KOPT-K1 (cell line): Measurements from ENCODE around the gene CDH13.

Experiments used
- H3K27ac ChIP-seq: fragments of 200-600 bp; sonication (generic); 2 replicates; pipeline ENCODE4 v1.5.1; 2016; ENCODE audit warnings: antibody characterized with exemption, mild to moderate bottlenecking, low read depth, low read length; ENCODE audit not compliant: poor library complexity, severe bottlenecking
- H3K36me3 ChIP-seq: fragments of 200-600 bp; sonication (generic); 2 replicates; pipeline ENCODE4 v1.5.1; 2017; ENCODE audit warnings: antibody characterized with exemption, mild to moderate bottlenecking, low read length, moderate library complexity; ENCODE audit not compliant: insufficient read depth
- H3K9me3 ChIP-seq: fragments of 200-600 bp; sonication (generic); 2 replicates; pipeline ENCODE4 v1.5.1; 2017; ENCODE audit warnings: antibody characterized with exemption, low read length, mild to moderate bottlenecking; ENCODE audit not compliant: insufficient read depth, poor library complexity, severe bottlenecking

Gene CDH13

DNA sequence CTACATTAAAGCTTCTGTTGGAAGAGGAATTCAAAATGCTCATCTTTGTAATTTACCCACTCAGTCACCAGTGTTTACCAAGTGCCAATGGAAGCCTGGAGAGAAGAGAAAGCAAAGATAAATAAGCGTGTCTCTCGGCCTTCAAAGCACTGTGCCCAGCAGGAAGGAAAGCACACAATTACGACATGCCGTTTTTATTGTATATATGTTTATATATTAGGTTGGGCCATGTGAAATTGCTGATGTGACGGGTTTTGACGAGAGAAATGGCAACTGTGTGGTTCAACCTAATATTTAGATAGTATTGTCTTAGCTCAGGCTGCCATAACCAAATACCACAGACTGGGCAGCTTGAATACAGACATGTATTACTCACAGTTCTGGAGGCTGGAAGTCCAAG lies 1101.7 kb downstream of the CDH13 start:
- Histone ChIP-seq H3K9me3 (peaks cover 3% of the 10 kb centered on the region), H3K27ac (no peak overlapping the region), H3K36me3 (no peaks in the 10 kb centered on the region)

DNA sequence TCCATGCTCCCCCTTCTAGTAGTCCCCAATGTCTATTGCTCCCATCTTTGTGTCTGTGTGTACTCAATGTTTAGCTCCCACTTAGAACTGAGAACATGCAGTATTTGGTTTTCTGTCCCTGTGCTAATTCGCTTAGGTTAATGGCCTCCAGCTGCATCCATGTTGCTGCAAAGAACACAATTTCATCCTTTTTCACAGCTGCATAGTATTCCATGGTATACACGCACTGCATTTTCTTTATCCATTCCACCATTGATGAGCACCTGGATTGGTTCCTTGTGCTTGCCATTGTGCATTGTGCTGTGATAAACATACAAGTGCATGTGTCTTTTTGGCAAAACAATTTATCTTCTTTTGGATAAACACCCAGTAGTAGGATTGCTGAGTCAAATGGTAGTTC lies 1104.0 kb downstream of the CDH13 start:
- Histone ChIP-seq H3K36me3 (no peaks in the 10 kb centered on the region), H3K27ac (no peak overlapping the region), H3K9me3 (peaks cover 22% of the 10 kb centered on the region)

DNA sequence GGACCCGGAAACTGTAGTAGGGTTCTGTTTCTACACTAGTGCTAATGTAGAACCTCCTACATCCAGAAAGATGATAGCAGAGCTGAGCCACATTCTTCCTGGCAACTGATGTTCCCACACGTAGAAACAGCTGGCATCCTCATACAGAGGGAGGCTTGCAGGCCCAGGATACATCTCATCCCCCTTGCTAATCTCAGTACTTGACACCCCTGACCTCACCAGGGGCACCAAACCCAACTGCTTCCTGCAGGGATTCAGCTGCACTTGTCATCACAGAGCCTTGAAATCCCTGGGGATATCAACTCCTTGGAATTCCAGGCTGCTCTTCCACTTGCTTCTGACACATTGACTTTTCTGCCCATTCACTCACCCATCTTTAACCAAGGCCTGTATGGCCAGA lies 1105.8 kb downstream of the CDH13 start:
- Histone ChIP-seq H3K27ac (no peak overlapping the region), H3K36me3 (no peaks in the 10 kb centered on the region), H3K9me3 (peaks cover 23% of the 10 kb centered on the region)

DNA sequence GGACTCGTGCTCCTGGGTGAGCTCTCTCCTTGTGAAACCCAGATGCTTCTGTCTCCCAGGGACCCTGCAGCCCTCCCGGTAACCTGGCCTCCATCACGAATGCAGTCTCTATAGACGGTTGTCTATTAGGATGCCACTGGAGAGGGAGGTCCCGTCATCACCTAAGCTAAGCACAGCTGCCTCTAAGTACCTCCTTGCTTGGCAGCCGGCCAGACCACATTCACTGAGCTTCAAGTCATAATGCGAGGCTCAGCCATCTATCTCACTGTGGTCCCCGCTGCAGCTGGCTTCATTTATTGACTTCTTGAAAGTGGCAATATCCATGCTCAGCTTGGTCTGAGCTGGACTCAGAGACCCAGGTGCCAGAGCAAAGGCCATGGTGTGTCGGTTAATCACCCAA lies 1106.5 kb downstream of the CDH13 start:
- H3K27ac ChIP-seq, result no peak overlapping the region
- no peaks in the 10 kb centered on the region for H3K36me3 ChIP-seq

DNA sequence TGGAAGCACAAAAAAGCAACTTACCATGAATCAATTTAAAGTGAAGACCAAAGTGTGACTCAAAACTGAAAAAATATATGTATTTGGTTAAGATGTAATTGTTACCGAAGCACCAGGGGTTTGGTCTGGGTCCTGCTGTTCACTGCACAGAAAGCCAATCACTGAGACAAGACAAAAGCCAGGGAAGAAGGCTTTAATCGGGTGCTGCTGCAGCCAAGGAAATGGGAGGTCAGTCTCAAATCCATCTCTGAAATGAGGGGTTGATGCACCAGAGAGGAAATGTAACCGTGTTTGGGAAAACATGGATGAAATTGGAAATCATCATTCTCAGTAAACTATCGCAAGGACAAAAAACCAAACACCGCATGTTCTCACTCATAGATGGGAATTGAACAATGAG lies 1107.4 kb downstream of the CDH13 start:
- Histone ChIP-seq H3K27ac (no peak overlapping the region), H3K9me3 (peaks cover 23% of the 10 kb centered on the region), H3K36me3 (no peaks in the 10 kb centered on the region)

More for the DNA sequence above, 1106.5 kb downstream of the CDH13 start:
- peaks cover 23% of the 10 kb centered on the region for H3K9me3 ChIP-seq

DNA sequence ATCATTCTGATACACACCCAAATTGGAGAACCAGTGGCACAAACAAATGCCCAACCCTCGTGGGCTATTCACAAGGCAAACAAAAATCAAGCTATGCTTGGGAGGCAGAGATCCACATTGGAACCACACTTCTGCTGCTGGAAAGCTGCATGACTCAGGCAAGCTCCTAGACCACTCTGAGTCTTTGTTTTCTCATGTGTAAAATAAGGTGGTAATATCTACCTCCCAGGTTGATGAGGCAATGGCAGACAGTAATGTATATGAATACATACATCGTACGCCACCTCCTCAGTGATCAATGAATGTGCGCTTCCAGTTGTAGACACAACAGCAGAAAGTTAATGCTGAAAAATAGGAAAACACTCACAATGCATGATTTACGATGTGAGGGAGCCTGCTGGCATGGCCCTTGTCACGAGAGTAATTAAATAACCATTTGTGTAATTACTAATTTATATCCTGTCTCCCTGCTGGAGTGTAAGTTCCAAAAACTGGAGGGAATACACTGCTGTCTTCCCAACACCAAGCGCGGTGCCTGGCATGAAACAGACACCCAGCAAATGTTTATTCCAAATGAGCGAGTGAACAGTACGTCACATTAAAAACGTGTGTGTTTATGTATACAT lies 1111.1 kb downstream of the CDH13 start:
- Histone ChIP-seq H3K36me3 (no peaks in the 10 kb centered on the region), H3K27ac (no peak overlapping the region), H3K9me3 (peaks cover 23% of the 10 kb centered on the region)

DNA sequence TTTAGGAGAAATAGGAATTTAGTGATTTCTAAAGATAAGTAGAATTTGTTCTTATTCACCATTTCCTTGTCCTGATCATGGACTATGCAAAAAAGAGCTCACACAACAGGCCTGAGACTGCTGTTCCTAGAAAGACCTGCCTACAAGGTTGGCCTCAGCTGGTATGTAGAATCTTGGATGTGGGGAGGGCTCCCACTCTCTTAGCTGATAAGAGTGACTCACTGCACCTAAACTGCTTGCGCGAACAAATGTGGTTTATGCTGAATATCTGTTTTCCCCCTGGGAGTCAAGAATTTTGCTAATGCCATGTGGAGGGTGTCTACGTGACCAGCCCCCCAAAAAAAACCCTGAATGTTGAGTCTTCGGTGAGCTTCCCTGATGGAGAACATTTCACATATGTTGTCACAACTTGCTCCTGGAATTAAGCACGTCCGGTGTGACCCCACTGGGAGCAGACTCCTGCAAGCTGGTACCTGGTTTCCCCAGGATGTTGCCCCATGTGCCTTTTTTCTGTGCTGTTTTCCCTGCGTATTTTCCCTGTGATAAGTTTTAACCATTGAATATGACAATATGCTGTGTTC lies 1112.2 kb downstream of the CDH13 start:
- Histone ChIP-seq H3K27ac (no peak overlapping the region), H3K9me3 (peaks cover 15% of the 10 kb centered on the region), H3K36me3 (no peaks in the 10 kb centered on the region)

DNA sequence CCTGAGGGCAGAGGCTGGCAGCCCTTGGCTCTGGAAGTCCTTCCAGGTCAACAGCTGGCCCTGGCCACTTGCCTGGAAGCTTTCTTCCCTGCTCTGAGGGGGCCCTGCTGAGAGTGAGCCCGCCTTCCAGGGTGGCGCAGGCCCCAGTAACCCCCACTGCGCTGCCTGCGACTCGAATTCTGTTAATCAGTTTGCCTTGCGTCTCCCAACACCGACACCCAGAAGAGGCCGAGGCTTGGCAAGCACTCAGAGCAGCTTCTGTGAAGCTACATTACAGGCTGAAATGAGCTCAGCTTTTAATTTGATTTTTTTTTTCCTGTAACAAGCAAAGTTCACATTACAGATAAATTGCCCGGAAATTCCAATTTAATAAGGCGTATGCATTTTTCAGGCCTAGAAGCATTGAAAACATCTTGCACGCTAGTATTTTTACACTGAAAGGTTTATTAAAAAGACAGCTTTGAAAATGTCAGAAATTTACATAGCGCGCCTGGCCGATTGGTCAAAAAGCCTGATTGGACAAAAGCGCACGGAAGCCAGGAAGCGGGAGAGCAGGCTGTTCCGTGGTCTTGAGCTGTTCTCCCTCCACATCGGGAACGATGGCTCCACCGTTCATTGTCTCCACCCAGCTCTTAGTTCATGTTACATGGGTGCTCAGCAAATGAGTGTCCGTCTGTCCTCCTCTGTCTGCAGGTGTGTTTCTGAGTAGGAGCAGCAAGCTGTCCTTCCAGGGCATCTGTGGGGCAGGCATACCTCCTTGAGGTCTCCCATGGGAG lies 1115.5 kb downstream of the CDH13 start:
- Histone ChIP-seq H3K27ac (no peak overlapping the region), H3K9me3 (no peaks in the 10 kb centered on the region), H3K36me3 (no peaks in the 10 kb centered on the region)

DNA sequence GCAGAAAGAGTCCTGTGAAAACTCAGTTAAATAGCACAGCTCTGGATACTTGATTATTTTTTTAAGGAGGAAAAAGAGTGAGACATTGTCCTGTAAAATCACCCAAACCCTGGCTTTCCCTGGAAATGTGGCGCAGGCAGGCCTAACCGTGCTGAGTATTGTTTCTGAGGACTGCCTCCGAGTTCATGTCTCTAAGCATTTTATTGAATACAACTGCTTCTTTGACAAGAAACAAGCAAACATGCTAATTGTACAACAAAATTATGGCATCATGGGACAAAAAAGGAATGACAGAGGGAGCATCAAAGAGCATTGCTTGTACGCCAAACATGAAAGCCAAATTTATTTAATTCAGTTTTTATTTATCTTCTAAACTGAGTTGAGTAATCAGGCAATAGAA lies 1116.5 kb downstream of the CDH13 start:
- Histone ChIP-seq H3K27ac (no peak overlapping the region), H3K9me3 (no peaks in the 10 kb centered on the region), H3K36me3 (no peaks in the 10 kb centered on the region)

DNA sequence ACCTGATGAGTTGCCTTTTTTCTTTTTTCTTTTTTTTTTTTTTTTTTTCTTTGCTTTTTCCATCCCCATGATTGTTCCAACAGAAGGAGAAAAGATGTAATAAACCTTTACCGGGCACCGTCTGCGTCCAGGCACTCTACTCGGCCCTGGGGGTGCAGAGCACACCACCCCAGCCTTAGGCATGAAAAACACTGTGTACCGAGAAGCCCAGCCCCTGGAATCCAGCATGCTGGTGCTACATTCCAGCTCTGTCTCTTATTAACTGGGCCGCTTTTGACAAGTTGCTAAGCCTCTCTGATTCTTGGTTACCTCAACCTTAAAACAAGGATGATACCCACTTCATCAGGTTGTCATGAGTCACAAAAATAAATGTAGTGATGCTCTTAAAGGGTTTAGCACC lies 1117.0 kb downstream of the CDH13 start:
- H3K36me3 ChIP-seq, result no peaks in the 10 kb centered on the region
- H3K27ac ChIP-seq, result no peak overlapping the region
- no peaks in the 10 kb centered on the region for H3K9me3 ChIP-seq

DNA sequence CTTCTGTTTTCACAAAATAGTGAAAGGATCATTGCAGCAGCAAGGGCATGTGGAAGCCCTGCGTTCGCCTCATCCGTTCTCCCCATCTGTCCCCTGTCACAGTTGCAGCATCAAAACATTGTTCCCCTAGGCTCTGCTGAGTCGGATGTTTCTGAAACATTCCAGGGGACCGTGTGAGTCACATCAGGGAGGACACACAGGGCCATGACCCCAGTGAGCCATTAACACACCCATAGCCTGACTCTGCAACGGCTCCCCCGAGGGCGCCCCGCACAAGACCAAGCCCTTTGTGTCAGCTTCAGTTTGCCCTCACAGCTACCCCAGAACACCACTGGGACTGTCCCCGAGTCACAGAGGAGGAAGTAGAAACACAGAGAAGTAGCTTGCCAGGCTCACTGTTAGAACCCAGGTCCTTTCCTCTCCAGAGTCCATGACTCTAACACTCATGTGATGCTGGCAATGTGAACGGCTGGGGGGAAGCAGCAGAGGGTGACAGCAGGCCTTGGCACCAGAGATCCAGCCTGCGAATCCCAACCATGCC lies 1117.7 kb downstream of the CDH13 start:
- Histone ChIP-seq H3K36me3 (no peaks in the 10 kb centered on the region), H3K9me3 (no peaks in the 10 kb centered on the region), H3K27ac (no peak overlapping the region)

DNA sequence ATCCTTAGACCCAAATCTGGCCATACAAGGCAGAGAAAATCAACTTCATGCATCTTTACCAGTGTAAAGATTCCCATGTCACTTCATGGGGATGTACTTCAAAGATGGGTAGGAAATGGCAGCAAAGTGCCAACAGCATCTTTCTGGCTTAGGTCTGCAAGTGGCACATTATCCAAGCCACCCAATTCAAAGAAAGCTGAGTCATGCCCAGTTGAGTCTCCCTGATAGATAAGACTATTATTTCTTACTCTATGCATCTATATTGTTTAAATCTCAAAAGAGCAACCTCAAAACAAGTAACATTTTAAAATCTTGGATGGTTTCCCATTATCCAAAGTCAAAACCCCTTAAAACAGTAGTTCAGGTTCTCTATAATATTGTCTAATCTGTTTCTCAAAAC lies 1119.8 kb downstream of the CDH13 start:
- H3K27ac ChIP-seq, result no peak overlapping the region
- H3K36me3 ChIP-seq, result no peaks in the 10 kb centered on the region
- no peaks in the 10 kb centered on the region for H3K9me3 ChIP-seq

DNA sequence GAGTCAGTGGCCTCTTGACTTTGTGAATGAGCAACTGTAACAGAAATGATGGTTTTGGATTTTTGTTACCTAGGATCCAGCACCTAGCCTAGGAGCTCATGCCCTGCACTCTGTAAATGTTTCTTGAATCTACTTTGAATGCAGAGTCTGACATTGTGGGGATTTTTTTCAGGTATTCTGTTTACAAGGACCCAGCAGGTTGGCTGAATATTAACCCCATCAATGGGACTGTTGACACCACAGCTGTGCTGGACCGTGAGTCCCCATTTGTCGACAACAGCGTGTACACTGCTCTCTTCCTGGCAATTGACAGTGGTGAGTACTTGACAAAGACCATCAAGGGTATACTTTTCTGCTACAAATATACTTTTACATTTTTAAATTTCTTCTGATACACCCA lies 1121.2 kb downstream of the CDH13 start:
- Histone ChIP-seq H3K36me3 (no peaks in the 10 kb centered on the region), H3K9me3 (no peaks in the 10 kb centered on the region), H3K27ac (no peak overlapping the region)

DNA sequence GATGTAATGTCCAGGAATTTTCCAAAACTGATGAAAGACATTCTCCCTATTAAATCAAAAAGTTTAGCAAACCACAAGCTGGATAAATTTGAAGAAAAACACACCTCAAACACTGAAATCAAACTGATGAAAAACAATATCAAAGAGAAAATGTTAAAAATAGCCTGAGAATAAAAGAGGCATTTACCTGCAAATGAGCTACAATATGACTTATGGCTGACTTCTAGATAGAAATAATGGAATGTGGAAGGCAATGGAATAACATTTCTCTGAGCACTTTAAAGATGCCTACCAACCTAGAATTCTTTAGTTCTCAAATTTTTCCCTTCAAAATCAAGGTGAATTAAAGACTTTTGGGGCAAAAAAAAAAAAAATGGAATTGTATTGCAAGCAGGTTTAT lies 1128.6 kb downstream of the CDH13 start:
- Histone ChIP-seq H3K36me3 (no peaks in the 10 kb centered on the region), H3K27ac (no peak overlapping the region), H3K9me3 (no peaks in the 10 kb centered on the region)

DNA sequence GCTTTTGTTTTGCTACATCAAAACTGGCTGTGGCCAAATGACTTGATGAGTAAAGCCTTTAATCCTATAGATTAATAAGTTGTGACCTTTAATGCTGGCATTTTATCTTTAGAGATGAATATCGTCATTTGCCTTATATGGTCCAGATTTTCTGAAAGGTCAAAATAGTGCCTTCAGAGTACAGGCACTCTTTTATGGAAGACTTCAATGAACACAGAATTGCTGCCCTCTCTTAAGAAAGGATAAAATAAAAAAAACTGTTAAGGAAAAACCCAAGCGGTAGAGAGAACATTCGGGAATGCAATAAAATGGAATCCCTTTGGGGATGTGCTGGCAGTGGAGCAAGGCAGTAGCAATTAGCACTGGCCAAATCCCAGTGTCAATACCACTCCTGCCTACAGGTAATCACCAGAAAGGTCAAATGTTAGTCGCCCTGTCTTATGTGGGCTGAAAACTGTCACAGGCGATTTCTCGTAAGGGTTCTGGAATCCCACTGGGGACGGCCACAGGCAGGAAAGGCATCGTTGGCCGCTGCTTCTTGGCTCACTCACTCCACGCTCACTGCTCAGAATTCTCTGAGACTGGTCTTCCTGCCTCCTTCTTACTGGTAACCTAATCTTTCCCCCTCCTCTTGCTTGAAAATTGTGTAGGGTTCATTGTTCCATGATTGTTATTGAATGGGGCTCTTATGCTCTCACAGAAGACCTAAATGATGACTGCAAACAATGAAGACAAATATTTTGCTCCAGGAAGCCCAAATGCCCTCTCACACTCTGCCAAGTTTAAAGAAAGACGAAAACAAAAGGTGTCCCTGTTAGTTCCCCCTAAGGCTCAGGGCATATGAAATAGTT lies 1135.6 kb downstream of the CDH13 start:
- H3K36me3 ChIP-seq, result no peaks in the 10 kb centered on the region
- H3K9me3 ChIP-seq, result no peaks in the 10 kb centered on the region
- no peak overlapping the region for H3K27ac ChIP-seq
